ENCODE results near the gene ABCD1. TPM values are rescaled to one million over a fixed set of nuclear protein-coding genes. Genes with fewer than 3 reads are reported as not detected.

Gene ABCD1
- total RNA-seq, 1 donor from 2014 or later = 0.79 TPM

GRCh38 chrX:153776120-153776599, 51.5 kb downstream of the ABCD1 start:
- no peaks in the 10 kb centered on the region for H3K36me3 Mint-ChIP-seq
- Histone ChIP-seq H3K27ac (no peak overlapping the region), H3F3A (ENCODE audit: low read depth) (no peaks in the 10 kb centered on the region), H3K4me3 (no peak overlapping the region), H3K27me3 (no peaks in the 10 kb centered on the region), H4K20me1 (ENCODE audit: low read depth) (no peaks in the 10 kb centered on the region), H3K4me2 (no peak overlapping the region), H3K4me1 (no peaks in the 10 kb centered on the region), H3K79me2 (ENCODE audit: low read depth) (no peaks in the 10 kb centered on the region), H3K9me3 (ENCODE audit: low read depth) (no peaks in the 10 kb centered on the region), H3K36me3 (no peaks in the 10 kb centered on the region), H2AFZ (replicated peaks) (no peak overlapping the region), H3K9ac (no peak overlapping the region)
- peaks cover 4% of the 10 kb centered on the region for H3K9me3 Mint-ChIP-seq
- DNase-seq (ENCODE audit: low spot score) = no peak
- TF ChIP-seq EZH2phosphoT487 (IDR thresholded peaks at IDR 0.05) (no peak), CTCF (IDR thresholded peaks at IDR 0.05) (no peak), EZH2 (IDR thresholded peaks at IDR 0.05) (no peak)
- no peak overlapping the region for H3K27ac Mint-ChIP-seq
- H3K4me3 Mint-ChIP-seq = no peak overlapping the region
- peaks cover 8% of the 10 kb centered on the region for H3K4me1 Mint-ChIP-seq
- H3K27me3 Mint-ChIP-seq (ENCODE audit: insufficient read depth, low read depth) = peaks cover 2% of the 10 kb centered on the region

- H3K4me3 Mint-ChIP-seq = no peak overlapping the region
- no peak overlapping the region for H3K4me2 ChIP-seq
- no peaks in the 10 kb centered on the region for H3K36me3 ChIP-seq
- H3K4me3 ChIP-seq = no peak overlapping the region
- no peak overlapping the region for H3K27ac Mint-ChIP-seq
- H3K27me3 Mint-ChIP-seq (ENCODE audit: insufficient read depth, low read depth) = peaks cover 2% of the 10 kb centered on the region
- no peak for DNase-seq (ENCODE audit: low spot score)
- TF ChIP-seq EZH2 (IDR thresholded peaks at IDR 0.05) (no peak), EZH2phosphoT487 (IDR thresholded peaks at IDR 0.05) (no peak), CTCF (IDR thresholded peaks at IDR 0.05) (no peak)
- no peaks in the 10 kb centered on the region for H3K27me3 ChIP-seq
- no peaks in the 10 kb centered on the region for H3K9me3 ChIP-seq (ENCODE audit: low read depth)
- no peak overlapping the region for H3K9ac ChIP-seq
- H3F3A ChIP-seq (ENCODE audit: low read depth) = no peaks in the 10 kb centered on the region
- no peak overlapping the region for H3K27ac ChIP-seq
- H3K36me3 Mint-ChIP-seq = no peaks in the 10 kb centered on the region
- H3K79me2 ChIP-seq (ENCODE audit: low read depth) = no peaks in the 10 kb centered on the region
- no peaks in the 10 kb centered on the region for H3K4me1 ChIP-seq
- no peak overlapping the region for H2AFZ ChIP-seq (replicated peaks)
- H3K4me1 Mint-ChIP-seq = peaks cover 8% of the 10 kb centered on the region
- H3K9me3 Mint-ChIP-seq = peaks cover 4% of the 10 kb centered on the region
- no peaks in the 10 kb centered on the region for H4K20me1 ChIP-seq (ENCODE audit: low read depth)
Measured at GRCh38 chrX:153776611-153777045, 52.0 kb downstream of the ABCD1 start.

GRCh38 chrX:153777261-153778090, 52.8 kb downstream of the ABCD1 start:
- Histone ChIP-seq H3K4me2 (no peak overlapping the region), H3K9me3 (ENCODE audit: low read depth) (no peaks in the 10 kb centered on the region), H4K20me1 (ENCODE audit: low read depth) (no peaks in the 10 kb centered on the region), H3K36me3 (no peaks in the 10 kb centered on the region), H3K4me3 (no peak overlapping the region), H3F3A (ENCODE audit: low read depth) (no peaks in the 10 kb centered on the region), H2AFZ (replicated peaks) (no peak overlapping the region), H3K4me1 (no peaks in the 10 kb centered on the region), H3K27me3 (no peaks in the 10 kb centered on the region), H3K27ac (no peak overlapping the region), H3K9ac (no peak overlapping the region), H3K79me2 (ENCODE audit: low read depth) (no peaks in the 10 kb centered on the region)
- Mint-ChIP-seq H3K4me3 (no peak overlapping the region), H3K27me3 (ENCODE audit: insufficient read depth, low read depth) (peaks cover 2% of the 10 kb centered on the region), H3K4me1 (peaks cover 8% of the 10 kb centered on the region), H3K9me3 (peaks cover 4% of the 10 kb centered on the region), H3K27ac (no peak overlapping the region), H3K36me3 (no peaks in the 10 kb centered on the region)
- TF ChIP-seq EZH2 (IDR thresholded peaks at IDR 0.05) (no peak), EZH2phosphoT487 (IDR thresholded peaks at IDR 0.05) (no peak), CTCF (IDR thresholded peaks at IDR 0.05) (no peak)
- DNase-seq (ENCODE audit: low spot score) = no peak

Data from neural progenitor cell (in vitro differentiated cells).